Right lobe of liver (tissue), 4 donors: ENCODE measurements around the gene TSHR.

Source experiments
- CTCF ChIP-seq, 4 donors: fragments of 200-600 bp in 3 of 4; fragments of 450-650 bp in 1 of 4; IDR thresholded peaks; one replicate each; pipeline versions ENCODE4 v1.5.1 to v1.8.0; 2016 to 2022; ENCODE audit warnings: antibody characterized with exemption in 4 of 4, mild to moderate bottlenecking in 2 of 4
- POLR2A ChIP-seq: fragments of 450-650 bp; IDR thresholded peaks from one replicate; pipeline ENCODE4 v1.6.1; 2017; ENCODE audit warnings: antibody characterized with exemption, mild to moderate bottlenecking
- donor health status: DM: no; HTN: no; CAD: no.
- donor health status: DM: no; HTN: no; CAD: no.
- donor health status: DM: no; HTN: yes; CAD: no.

GRCh38 chr14:80957613-80958012 lies 2.2 kb downstream of the TSHR start:
- TF ChIP-seq POLR2A (no peak), CTCF (IDR thresholded peaks at IDR 0.05) (no peak)
